ENCODE data around the gene UBTD2.

DNA sequence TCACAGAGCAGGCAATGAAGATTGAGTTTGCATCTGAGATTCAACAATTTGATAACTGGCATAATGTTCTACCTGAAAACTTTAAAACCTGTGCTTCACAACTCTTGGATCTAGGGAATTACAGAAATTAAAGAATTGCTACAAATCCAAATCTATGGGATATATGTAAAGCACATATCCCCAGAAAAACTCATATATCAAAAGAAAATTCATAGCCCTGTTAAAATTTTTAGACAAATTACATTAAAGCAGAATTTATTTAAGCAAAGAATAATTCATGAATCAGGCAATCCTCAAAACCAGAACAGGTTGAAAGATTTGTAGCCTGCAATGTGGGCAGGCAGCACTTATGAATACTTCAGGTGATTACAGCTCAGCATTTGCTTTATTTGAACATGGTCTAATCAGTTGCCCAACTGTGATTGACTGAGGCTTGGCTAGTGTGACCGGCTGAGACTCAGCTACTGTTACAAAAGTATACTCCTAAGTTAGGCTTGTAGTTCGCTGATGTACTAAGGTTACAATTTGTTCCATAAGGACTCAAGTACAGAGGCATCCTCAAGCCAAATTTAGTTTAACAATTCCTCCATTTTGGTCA is 10.3 kb upstream of the UBTD2 start:
- TF ChIP-seq, protein P1, sequence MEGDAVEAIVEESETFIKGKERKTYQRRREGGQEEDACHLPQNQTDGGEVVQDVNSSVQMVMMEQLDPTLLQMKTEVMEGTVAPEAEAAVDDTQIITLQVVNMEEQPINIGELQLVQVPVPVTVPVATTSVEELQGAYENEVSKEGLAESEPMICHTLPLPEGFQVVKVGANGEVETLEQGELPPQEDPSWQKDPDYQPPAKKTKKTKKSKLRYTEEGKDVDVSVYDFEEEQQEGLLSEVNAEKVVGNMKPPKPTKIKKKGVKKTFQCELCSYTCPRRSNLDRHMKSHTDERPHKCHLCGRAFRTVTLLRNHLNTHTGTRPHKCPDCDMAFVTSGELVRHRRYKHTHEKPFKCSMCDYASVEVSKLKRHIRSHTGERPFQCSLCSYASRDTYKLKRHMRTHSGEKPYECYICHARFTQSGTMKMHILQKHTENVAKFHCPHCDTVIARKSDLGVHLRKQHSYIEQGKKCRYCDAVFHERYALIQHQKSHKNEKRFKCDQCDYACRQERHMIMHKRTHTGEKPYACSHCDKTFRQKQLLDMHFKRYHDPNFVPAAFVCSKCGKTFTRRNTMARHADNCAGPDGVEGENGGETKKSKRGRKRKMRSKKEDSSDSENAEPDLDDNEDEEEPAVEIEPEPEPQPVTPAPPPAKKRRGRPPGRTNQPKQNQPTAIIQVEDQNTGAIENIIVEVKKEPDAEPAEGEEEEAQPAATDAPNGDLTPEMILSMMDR (IDR thresholded peaks at IDR 0.05): no peak
- TF ChIP-seq POLR2A (IDR thresholded peaks at IDR 0.05): no peak

All from heart left ventricle (tissue), 13 donors.